ENCODE data around the gene DUSP18.

Gene DUSP18

DNA sequence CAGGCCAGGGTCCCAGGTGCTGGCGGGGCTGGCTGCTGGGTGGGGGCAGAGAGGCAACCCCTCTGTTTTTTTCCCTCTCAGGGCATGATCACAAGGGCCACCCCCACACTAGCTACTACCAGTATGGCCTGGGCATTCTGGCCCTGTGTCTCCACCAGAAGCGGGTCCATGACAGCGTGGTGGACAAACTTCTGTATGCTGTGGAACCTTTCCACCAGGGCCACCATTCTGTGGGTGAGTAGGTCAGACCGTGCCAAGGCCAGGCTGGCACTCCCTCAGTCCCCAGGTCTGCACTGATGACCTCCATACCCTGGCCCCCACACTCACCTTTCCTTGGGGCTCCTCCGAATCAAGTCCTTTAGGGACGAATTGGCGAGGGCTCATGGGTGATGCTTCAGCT is 53.4 kb downstream of the DUSP18 start:
- H3K36me3 ChIP-seq = peaks cover 0 to 72% (median 6%) of the 10 kb centered on the region in 3 donors
- intact Hi-C loops (cut with DNase I; ENCODE audit: low total_unique reads) = loop anchor here (10.0 kb wide), 1 partner anchor 291 kb away; no protein-coding TSS in a partner anchor
- H3K4me3 ChIP-seq = no peak overlapping the region
- TF ChIP-seq CTCF (IDR thresholded peaks at IDR 0.05) = no peak
- H3K4me1 ChIP-seq = no peaks in the 10 kb centered on the region
- no peak overlapping the region for H3K27ac ChIP-seq
- DNase-seq = no peak
- no peaks in the 10 kb centered on the region for H3K27me3 ChIP-seq
- H3K9me3 ChIP-seq = no peaks in the 10 kb centered on the region

DNA sequence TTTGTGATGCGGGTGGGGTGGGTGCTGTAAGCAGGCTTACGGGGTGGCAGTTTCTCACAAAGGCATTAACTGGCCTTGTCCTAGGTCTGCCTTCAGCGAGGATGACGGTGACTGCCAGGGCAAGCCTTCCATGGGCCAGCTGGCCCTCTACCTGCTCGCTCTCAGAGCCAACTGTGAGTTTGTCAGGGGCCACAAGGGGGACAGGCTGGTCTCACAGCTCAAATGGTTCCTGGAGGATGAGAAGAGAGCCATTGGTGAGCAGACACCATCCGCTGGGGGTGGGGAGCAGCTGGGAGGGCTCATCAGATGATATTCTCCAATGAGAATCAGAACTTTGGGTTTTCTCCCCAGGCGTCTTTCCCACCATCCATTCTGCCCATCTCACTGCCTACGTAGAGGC is 54.9 kb downstream of the DUSP18 start:
- no peak overlapping the region for H3K4me3 ChIP-seq
- peaks cover 0 to 3% (median 0%) of the 10 kb centered on the region in 4 donors for H3K4me1 ChIP-seq
- H3K36me3 ChIP-seq = peaks cover 0 to 61% (median 6%) of the 10 kb centered on the region in 3 donors
- H3K9me3 ChIP-seq = no peaks in the 10 kb centered on the region
- no peak for DNase-seq
- H3K27me3 ChIP-seq = no peaks in the 10 kb centered on the region
- intact Hi-C loops (cut with DNase I; ENCODE audit: low total_unique reads) = loop anchor here (10.0 kb wide), 1 partner anchor 292 kb away; no protein-coding TSS in a partner anchor
- no peak overlapping the region for H3K27ac ChIP-seq
- TF ChIP-seq CTCF (IDR thresholded peaks at IDR 0.05) = no peak

Measured in tibial artery (tissue), 4 donors.